ENCODE results near the gene SPACA4.
"Not testable (repeated sequence)": the region's sequence is repeated elsewhere in the genome, so short reads cannot be mapped to it uniquely, and the experiment has no call there.

SPACA4 gene

GRCh38 chr19:48619692-48620585, 13.4 kb downstream of the SPACA4 start:
- DNase-seq, result no peak

GRCh38 chr19:48623556-48624066, 17.1 kb downstream of the SPACA4 start:
- no peak for DNase-seq

- peak; percentile 98 for DNase-seq
Observed at GRCh38 chr19:48624067-48624594, 17.6 kb downstream of the SPACA4 start.

DNA sequence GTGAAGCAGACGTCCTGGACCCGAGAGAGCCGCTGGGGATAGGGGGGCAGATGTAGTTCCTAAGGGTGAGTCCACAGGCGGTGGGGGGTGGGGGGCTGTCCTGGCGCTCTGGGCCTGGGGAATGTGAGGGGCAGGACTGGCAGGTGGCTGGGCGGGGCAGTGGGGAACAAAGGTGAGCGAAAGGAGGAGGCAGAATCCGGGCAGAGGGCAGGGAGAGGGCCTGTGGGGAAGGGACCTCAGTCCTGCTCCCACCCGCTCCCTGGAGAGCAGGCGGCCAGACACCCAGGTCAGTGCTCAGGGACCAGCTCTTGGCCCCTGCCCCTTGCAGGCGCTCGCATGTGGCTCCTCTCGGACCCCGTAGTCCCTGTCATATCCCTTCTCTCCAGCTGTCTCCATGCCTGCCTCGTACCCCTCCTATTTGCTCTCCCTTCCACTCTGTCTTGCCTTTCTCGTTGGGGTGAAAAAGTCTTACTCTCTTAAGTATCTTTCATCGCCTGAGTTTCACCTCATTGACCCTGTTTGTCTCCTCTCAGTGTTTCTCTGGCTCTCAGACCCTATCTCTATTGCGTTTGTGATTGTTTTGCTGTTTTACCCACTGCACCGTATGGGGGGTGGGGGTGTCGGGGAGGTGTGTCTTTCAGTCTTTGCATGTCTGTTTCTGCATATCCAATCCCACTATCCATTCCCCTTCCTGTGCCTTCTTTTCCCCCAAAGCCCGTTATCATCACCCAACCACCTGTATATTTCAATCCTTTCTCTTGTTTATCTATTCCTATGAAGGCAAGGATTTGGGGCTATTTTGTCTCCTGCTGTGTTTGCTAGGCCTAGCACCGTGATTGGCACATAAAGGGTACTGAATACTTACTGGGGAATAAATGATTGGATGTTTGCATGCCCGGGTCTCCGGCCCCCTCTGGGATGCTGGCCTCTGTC, 18.5 kb downstream of the SPACA4 start:
- no peak for DNase-seq

DNA sequence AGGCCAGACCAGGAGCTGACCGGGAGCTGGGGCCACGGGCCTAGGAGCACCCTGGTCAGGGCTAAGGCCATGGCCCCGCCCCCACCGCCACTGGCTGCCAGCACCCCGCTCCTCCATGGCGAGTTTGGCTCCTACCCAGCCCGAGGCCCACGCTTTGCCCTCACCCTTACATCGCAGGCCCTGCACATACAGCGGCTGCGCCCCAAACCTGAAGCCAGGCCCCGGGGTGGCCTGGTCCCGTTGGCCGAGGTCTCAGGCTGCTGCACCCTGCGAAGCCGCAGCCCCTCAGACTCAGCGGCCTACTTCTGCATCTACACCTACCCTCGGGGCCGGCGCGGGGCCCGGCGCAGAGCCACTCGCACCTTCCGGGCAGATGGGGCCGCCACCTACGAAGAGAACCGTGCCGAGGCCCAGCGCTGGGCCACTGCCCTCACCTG, 19.4 kb downstream of the SPACA4 start:
- no peak for DNase-seq

DNA sequence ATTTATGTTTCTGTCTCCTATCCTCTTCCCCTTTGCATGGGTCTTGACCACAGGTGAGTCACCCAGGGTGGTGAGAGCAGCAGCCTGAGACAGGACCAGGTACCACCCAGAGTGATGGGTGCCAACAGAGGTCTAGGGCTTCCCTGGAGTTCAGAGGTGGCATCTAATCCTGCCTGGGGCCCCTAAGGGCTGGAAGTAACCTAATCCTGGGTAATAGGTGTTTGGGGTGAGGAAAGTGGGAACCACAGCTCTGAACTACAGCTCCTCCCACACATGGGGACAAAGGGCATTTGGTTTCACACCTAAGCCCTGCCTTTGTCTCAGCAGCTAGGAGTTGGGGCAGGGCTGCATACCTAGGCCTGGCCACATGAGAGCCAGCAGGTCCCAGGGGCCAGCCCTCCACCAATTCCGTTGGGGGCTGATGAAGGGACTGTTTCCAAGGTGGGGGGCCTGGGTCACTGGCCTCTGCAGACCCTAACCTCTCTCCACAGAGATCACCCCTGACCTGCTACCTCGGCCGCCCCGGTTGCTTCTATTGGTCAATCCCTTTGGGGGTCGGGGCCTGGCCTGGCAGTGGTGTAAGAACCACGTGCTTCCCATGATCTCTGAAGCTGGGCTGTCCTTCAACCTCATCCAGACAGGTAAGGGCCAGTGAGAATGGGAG, 20.8 kb downstream of the SPACA4 start:
- peak; percentile 51 for DNase-seq

DNA sequence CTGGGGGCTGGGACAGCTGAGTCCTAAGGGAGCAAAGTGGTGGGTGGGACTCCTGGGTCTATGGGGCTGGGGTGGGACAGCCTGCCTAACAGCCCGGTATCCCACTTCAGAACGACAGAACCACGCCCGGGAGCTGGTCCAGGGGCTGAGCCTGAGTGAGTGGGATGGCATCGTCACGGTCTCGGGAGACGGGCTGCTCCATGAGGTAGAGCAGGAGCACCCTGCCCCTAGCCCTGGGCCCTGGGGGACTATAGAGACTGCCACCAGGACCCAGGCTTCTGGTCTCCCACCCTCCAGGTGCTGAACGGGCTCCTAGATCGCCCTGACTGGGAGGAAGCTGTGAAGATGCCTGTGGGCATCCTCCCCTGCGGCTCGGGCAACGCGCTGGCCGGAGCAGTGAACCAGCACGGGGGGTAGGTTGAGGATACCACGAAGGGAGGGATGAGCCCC, 21.3 kb downstream of the SPACA4 start:
- no peak for DNase-seq

DNA sequence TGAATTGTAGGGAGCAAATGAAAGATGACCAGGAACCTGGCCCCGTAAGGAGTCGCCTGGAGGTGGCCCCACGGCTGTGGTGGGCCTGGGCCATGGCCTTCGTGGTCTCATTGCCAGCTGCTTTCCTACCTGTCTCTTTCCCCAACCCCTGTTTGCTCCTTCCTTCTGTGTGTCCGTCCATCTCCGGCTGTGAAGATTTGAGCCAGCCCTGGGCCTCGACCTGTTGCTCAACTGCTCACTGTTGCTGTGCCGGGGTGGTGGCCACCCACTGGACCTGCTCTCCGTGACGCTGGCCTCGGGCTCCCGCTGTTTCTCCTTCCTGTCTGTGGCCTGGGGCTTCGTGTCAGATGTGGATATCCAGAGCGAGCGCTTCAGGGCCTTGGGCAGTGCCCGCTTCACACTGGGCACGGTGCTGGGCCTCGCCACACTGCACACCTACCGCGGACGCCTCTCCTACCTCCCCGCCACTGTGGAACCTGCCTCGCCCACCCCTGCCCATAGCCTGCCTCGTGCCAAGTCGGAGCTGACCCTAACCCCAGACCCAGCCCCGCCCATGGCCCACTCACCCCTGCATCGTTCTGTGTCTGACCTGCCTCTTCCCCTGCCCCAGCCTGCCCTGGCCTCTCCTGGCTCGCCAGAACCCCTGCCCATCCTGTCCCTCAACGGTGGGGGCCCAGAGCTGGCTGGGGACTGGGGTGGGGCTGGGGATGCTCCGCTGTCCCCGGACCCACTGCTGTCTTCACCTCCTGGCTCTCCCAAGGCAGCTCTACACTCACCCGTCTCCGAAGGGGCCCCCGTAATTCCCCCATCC, 22.1 kb downstream of the SPACA4 start:
- no peak for DNase-seq

- no peak for DNase-seq
Observed at GRCh38 chr19:48629297-48629598, 22.7 kb downstream of the SPACA4 start.

DNA sequence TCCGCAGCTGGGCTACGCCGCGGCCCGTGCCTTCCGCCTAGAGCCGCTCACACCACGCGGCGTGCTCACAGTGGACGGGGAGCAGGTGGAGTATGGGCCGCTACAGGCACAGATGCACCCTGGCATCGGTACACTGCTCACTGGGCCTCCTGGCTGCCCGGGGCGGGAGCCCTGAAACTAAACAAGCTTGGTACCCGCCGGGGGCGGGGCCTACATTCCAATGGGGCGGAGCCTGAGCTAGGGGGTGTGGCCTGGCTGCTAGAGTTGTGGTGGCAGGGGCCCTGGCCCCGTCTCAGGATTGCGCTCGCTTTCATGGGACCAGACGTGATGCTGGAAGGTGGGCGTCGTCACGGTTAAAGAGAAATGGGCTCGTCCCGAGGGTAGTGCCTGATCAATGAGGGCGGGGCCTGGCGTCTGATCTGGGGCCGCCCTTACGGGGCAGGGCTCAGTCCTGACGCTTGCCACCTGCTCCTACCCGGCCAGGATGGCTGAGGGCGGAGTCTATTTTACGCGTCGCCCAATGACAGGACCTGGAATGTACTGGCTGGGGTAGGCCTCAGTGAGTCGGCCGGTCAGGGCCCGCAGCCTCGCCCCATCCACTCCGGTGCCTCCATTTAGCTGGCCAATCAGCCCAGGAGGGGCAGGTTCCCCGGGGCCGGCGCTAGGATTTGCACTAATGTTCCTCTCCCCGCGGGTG, 23.2 kb downstream of the SPACA4 start:
- peak; percentile 68 for DNase-seq

- no peak for DNase-seq
Observed at GRCh38 chr19:48630296-48631063, 23.9 kb downstream of the SPACA4 start.

DNA sequence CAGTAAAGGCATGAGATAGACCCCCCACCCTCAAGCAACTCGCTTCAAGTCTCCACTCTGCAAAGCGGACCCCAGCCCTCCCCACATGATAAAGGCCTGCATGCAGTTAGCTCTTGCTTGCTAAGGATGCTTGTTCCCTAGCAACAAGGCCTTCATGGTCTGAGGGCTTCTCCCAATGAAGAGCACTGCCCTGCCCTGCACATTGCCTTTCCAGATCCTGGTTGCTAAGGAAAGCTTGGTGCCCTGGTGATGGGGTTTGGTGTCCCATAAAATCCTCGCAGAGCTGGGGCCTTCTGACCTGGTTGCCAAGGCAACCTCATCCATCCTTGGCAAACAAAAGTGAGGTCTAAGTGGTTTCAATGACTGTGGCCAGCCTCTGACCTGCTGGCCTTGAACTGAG, 24.7 kb downstream of the SPACA4 start:
- DNase-seq, result no peak

GRCh38 chr19:48632286-48632685, 25.7 kb downstream of the SPACA4 start:
- DNase-seq, result not testable (repeated sequence)

DNA sequence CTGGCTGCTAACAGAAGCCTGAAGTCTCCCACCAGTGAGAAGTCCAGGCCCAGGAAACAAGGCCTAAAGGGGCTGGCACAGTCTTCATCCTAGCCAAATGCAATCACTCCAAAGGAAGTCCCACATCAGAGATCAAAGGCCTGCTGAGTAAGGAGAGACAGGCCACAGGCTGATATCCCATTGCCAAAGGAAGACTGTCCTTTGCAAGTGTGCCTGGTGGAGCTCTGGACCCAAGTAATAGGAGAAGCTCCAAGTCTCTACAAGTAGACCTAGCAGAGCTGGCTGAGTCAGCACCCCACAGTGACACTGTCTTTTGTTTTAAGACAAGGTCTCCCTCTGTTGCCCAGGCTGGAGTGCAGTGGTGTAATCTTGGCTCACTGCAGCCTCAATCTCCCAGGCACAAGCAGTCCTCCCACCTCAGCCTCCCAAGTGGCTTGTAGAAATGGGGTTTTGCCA, 26.2 kb downstream of the SPACA4 start:
- no peak for DNase-seq

DNA sequence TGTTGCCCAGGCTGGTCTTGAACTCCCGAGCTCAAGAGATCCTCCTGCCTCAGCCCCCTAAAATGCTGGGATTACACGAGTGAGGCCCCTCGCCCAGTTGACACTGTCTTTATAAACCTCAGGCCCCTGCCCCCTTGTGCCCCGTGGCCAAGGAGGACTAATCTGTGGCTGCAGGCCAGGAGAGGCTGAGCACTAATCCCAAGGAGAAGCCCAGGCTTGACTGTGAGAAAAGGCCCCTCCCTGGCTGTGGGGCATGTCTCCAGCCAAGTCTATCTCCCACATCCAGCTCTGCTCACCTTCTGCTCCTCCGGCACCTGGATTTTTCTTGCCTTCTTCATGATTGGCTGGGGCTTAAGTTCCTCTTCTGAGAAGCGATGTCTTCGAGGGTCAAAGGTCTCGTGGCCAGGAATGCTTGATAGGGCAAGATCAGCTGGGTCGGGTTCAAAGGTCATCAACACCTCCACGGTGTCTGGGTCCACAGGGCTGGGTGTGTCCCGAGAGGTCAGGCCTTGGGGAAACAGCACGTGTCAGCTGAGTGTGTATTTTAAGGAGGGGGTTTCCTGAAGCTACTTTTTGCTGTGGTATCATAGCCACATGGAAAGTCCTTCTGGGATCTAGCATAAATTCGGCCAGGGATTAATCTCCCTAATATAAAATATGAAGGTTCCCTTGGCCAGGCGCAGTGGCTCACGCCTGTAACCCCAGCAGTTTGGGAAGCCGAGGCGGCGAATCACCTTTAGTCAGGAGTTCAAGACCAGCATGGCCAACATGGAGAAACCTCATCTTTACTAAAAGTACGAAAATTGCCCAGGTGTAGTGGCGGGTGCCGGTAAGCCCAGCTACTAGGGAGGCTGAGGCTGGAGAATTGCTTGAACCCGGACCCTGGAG, 26.9 kb downstream of the SPACA4 start:
- DNase-seq, result no peak

DNA sequence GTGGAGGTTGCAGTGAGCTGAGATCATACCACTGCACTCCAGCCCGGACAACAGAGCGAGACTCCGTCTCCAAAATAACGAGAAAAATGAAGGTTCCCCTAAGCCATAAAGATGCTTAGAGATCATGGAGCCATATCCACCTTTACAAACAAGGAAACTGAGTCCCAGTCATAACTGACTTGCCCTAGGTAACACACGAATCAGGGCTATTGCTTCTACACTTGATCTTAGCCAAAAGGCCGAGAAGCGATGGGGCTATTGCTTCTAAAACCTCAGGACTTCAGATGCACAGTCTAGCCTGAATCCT, 27.4 kb downstream of the SPACA4 start:
- DNase-seq, result no peak

DNA sequence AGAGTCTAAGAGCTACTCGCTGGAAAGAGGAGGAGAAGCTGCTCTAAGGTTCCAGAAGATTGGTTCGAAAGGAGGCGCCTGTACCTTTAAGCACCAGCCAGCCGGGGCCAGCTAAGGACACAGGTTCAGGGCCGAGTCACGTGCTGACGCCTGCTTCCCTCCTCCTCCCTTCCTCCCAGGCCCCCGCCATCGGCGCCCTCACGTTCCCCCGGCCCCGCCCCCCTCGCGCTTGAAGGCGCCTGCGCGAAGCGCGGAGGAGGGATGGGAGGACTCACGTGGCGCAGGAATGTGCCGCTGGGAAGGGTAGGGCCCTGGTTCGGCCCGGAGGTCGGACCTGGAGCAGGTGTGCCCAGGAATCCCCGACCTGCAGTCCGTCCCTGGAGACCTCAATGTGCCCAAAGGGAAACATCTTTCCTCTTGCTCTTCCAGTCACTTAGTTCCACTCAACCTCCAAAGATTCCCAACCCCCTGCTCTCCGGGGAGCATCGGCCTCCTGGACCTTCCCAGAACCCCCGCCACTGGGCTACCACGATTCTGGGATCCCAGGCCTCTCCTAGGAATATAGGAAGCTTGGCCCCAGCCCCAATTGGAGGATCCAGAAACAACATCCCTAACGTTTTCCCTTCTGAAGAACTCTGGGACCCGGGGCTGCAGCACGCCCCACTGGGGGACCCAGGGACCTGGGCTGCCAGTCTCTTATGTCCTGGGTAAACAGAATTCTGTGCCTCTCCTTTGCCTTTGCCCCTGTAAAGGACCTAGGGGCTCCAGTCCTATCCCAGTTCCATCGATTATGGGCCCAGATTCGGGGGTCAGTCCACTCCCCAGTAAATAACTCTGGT, 28.1 kb downstream of the SPACA4 start:
- DNase-seq, result peak; percentile 96

DNA sequence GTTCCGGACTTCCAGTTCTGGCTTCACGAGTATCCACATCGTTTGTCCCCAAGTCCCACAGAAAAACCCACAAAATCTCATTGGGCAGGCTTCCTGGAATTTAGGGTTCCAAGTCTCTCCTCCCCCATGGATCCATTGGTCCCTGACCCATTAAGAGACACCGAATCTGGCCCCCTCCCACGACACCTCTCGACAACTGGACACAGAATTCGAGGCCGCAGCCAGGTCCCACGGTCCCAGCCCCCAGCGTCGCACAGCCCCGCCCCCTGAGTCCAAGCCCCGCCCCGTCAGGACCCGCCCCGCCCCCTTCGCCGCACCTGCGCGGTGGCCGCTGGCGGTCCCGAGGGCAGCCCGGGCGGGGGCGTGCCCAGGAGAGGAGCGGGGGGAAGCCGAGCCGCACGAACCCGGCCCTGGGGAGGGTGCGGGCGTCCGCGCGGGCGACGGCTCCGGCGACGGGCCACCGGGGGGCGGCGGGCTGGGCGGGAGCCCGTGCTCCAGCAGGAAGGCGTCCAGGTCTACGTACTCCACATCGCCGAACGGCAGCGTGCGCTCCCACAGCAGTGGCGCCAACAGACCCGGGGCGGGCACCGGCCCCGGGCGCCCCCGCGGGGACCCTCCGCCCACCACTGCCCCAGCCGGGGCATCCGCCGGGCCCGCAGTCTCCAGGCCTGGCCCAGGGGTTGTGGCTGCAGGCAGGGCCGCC, 28.9 kb downstream of the SPACA4 start:
- DNase-seq, result peak; percentile 83

Measured in stimulated activated CD8-positive, alpha-beta memory T cell treated with anti-CD3 and anti-CD28 coated beads, Interleukin-4, amount 100 ng/mL, for 48 hours (primary cell).